Measurements from ENCODE around the gene ANKRD35.
"Not testable (repeated sequence)": the region's sequence is repeated elsewhere in the genome, so short reads cannot be mapped to it uniquely, and the experiment has no call there.

ANKRD35 gene

GRCh38 chr1:145845144-145845513 lies 40.5 kb downstream of the ANKRD35 start:
- in situ Hi-C loops (cut with HindIII; ENCODE audit: low pct_ligation_motif_present, low sequenced_read_pairs): no loop called here
- no peak for DNase-seq
- Histone ChIP-seq H3K27me3 (replicated peaks) (no peaks in the 10 kb centered on the region), H3K4me3 (ENCODE audit: low read depth, low read length) (peak overlapping the region; percentile 67), H3K27ac (no peak overlapping the region), H3K36me3 (replicated peaks) (peaks cover 55% of the 10 kb centered on the region)
- TF ChIP-seq CTCF (IDR thresholded peaks at IDR 0.05; ENCODE audit: low read depth, low read length, missing control alignments): no peak

- no peaks in the 10 kb centered on the region for H3K27me3 ChIP-seq (replicated peaks)
- H3K36me3 ChIP-seq (replicated peaks): peaks cover 54% of the 10 kb centered on the region
- H3K4me3 ChIP-seq (ENCODE audit: low read depth, low read length): no peak overlapping the region
- H3K27ac ChIP-seq: no peak overlapping the region
- TF ChIP-seq CTCF (IDR thresholded peaks at IDR 0.05; ENCODE audit: low read depth, low read length, missing control alignments): no peak
- DNase-seq: no peak
- in situ Hi-C loops (cut with HindIII; ENCODE audit: low pct_ligation_motif_present, low sequenced_read_pairs): no loop called here
Measured at GRCh38 chr1:145843031-145843430, 42.6 kb downstream of the ANKRD35 start.

DNA sequence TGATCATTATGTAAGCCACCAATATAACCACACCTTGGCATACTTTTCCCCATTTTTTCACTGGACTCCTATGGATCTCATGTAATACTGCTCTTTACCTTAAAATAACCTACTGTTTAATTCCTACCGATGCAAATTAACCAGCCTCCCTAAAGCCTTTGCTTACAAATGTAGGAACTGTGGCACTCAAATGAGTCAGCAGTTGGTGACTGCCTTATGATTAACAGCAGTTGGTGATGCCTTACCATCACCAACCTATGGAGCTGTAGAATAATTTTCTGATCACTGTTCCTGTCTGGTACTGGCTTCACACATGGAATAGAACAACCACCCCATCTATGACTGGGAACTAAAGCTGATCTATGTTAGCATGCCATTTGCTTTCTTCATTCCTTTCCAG lies 48.0 kb downstream of the ANKRD35 start:
- TF ChIP-seq CTCF (IDR thresholded peaks at IDR 0.05; ENCODE audit: low read depth, low read length, missing control alignments): no peak
- no peak overlapping the region for H3K27ac ChIP-seq
- H3K27me3 ChIP-seq (replicated peaks): no peaks in the 10 kb centered on the region
- no peak overlapping the region for H3K4me3 ChIP-seq (ENCODE audit: low read depth, low read length)
- no peak for DNase-seq
- in situ Hi-C loops (cut with HindIII; ENCODE audit: low pct_ligation_motif_present, low sequenced_read_pairs): no loop called here
- peaks cover 88% of the 10 kb centered on the region for H3K36me3 ChIP-seq (replicated peaks)

- DNase-seq; H3K27me3 ChIP-seq (replicated peaks); H3K4me3 ChIP-seq (ENCODE audit: low read depth, low read length); H3K27ac ChIP-seq; in situ Hi-C loops (cut with HindIII; ENCODE audit: low pct_ligation_motif_present, low sequenced_read_pairs): not testable (repeated sequence)
- peaks cover 82% of the 10 kb centered on the region for H3K36me3 ChIP-seq (replicated peaks)
Measured at GRCh38 chr1:145830810-145831209, 54.9 kb downstream of the ANKRD35 start.

GRCh38 chr1:145828367-145829026 lies 57.2 kb downstream of the ANKRD35 start:
- no peak for DNase-seq
- Histone ChIP-seq H3K27me3 (replicated peaks) (no peaks in the 10 kb centered on the region), H3K27ac (no peak overlapping the region), H3K4me3 (ENCODE audit: low read depth, low read length) (no peak overlapping the region), H3K36me3 (replicated peaks) (peaks cover 61% of the 10 kb centered on the region)
- in situ Hi-C loops (cut with HindIII; ENCODE audit: low pct_ligation_motif_present, low sequenced_read_pairs): no loop called here
- TF ChIP-seq CTCF (IDR thresholded peaks at IDR 0.05; ENCODE audit: low read depth, low read length, missing control alignments): no peak

DNA sequence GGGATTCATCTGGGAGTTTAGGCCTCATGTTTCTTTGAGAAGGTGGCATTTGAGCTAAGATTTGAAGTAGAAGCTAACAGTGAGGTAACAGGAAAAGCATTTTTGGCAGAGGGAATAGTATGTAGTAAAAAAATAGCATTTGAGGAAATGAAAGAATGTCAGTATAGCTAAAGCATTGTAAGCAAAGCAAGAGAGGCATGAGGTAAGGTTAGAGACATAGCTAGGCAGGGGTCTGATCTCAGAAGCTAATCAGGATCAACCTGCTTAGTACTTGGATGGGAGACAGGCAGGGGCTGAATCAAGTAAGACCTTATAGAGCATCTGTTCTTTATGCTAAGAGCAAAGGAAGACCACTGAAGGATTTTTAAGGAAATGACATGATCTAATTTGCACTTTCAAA lies 57.7 kb downstream of the ANKRD35 start:
- TF ChIP-seq CTCF (IDR thresholded peaks at IDR 0.05; ENCODE audit: low read depth, low read length, missing control alignments): no peak
- in situ Hi-C loops (cut with HindIII; ENCODE audit: low pct_ligation_motif_present, low sequenced_read_pairs): no loop called here
- no peak overlapping the region for H3K27ac ChIP-seq
- H3K27me3 ChIP-seq (replicated peaks): no peaks in the 10 kb centered on the region
- no peak overlapping the region for H3K4me3 ChIP-seq (ENCODE audit: low read depth, low read length)
- DNase-seq: no peak
- peaks cover 55% of the 10 kb centered on the region for H3K36me3 ChIP-seq (replicated peaks)

Data from brain microvascular endothelial cell (primary cell).